Muscle layer of colon (tissue), 2 donors: ENCODE results near the gene NIFK.
"Not testable (repeated sequence)": the region's sequence is repeated elsewhere in the genome, so short reads cannot be mapped to it uniquely, and the experiment has no call there.

ENCODE experiments used
- H3K27ac ChIP-seq: one replicate; pipeline ENCODE4 v1.7.0; 2013; ENCODE audit warnings: low read depth, mild to moderate bottlenecking, low read length, moderate library complexity
- H3K27me3 ChIP-seq, 2 donors: one replicate each; pipeline ENCODE4 v1.7.0; 2013; ENCODE audit warnings: low read length in 2 of 2, mild to moderate bottlenecking in 2 of 2; ENCODE audit not compliant: insufficient read depth in 2 of 2, control insufficient read depth in 1 of 2
- H3K36me3 ChIP-seq: one replicate; pipeline ENCODE4 v1.7.0; 2013; ENCODE audit warnings: mild to moderate bottlenecking, low read length; ENCODE audit not compliant: insufficient read depth
- H3K4me1 ChIP-seq: one replicate; pipeline ENCODE4 v1.7.0; 2013; ENCODE audit warnings: mild to moderate bottlenecking, low read length; ENCODE audit not compliant: insufficient read depth
- H3K4me3 ChIP-seq, 2 donors: one replicate each; pipeline ENCODE4 v1.7.0; 2013; ENCODE audit warnings: low read length in 2 of 2, low read depth in 1 of 2, mild to moderate bottlenecking in 1 of 2, moderate library complexity in 1 of 2
- H3K9ac ChIP-seq: one replicate; pipeline ENCODE4 v1.7.0; 2013; ENCODE audit warnings: low read length
- H3K9me3 ChIP-seq: one replicate; pipeline ENCODE4 v1.7.0; 2013; ENCODE audit warnings: mild to moderate bottlenecking, low read length
- donor health status: abdominal sarcoma.
- donor health status: Adenocarcinoma of cecum.

Gene NIFK

DNA sequence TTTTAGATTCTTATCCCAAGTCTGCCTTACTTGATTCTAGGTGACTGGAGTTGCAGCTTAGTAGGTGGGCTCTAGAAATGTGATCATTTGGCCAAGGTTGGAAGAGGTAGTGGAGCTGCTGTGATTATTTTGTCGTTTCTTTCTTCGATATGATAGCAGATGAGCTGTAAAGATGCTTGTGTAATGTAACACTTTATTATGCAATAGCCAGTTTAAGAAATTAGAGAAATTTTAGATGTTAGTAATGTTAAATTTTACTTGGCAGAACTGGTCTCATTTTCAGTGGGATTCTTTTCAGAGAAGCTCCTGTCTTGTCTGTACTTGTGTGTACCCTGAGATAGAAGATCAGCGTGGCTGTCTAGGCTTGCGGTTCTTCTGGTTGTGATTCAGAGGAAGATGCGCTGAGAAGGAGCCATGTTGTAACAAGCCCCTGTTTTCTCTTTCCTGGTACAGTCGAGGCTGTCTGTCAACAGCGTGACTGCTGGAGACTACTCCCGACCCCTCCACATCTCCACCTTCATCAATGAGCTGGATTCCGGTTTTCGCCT is 28.1 kb upstream of the NIFK start:
- no peaks in the 10 kb centered on the region for H3K4me1 ChIP-seq
- H3K27ac ChIP-seq, result no peak overlapping the region
- H3K36me3 ChIP-seq, result peaks cover 66% of the 10 kb centered on the region
- no peaks in the 10 kb centered on the region for H3K27me3 ChIP-seq
- no peaks in the 10 kb centered on the region for H3K9me3 ChIP-seq
- H3K4me3 ChIP-seq, result no peak overlapping the region
- no peak overlapping the region for H3K9ac ChIP-seq

DNA sequence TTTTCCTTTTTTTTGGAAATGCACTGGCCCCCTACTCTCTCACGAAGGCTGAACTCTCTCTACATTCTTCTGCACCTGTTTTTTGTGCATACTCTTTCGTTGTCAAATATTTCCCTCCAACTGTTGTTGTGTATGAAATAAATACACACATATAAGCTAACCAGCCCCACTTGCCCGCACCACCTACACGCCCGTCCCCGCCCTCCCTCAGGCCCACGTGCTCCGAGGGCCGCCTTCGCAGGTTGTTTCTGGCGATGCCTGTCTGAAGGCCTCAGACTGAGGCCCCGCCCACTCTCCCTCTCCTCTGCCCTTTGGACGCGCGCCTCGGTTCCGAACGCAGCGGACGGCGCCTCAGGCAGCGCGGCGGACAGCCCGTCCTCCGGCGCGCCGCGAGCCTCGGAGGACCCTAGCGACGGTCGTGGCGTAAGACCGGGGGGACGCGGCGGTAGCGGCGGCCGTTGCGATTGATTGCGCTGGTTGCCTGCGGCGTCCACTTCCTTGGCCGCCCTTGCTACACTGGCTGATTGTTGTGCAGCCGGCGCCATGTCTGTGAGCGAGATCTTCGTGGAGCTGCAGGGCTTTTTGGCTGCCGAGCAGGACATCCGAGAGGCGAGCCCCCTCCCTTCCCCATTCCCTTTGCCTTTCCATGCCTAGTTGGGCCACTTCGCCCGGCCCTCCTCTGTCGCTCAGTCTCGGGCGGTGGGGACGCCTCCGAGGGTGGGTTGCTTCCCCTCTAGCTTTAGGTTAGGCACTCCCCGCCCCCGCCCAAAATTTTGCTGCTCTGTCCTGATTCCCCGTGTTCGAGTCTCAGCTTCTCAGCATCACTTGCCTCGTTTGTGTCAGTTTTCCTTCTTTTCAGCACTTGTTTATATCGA is 18.8 kb upstream of the NIFK start, which contains the start of gene TSN:
TSS of gene TSN (plus strand) at position 415 of the 875 bp plus-strand sequence. CDS start at position 544, 129 bp downstream.
- no peaks in the 10 kb centered on the region for H3K27me3 ChIP-seq
- no peaks in the 10 kb centered on the region for H3K9me3 ChIP-seq
- peak within 1 kb of the TSS; percentile 79 for H3K9ac ChIP-seq
- H3K27ac ChIP-seq, result peak within 1 kb of the TSS; percentile 91
- peaks cover 19% of the 10 kb centered on the region for H3K36me3 ChIP-seq
- H3K4me1 ChIP-seq, result peaks cover 10% of the 10 kb centered on the region
- peak within 1 kb of the TSS; percentile 99 to 100 for H3K4me3 ChIP-seq

DNA sequence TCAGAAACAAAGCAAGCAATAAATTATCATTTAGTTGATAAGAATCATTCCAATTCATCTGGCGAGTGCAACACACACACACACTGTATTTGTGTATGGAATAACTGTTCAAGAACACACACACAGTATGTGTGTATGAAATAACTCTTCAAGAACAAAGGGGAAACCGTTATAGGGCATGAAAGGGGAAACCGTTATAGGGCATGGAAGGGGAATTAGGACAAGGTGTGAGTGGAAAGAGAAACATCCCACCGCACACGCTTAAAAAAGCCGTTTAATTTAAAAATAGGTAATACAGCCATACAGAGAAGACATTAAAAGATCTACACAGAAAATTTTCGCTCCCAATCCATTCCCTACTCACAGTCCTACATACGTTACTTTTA is 18.2 kb upstream of the NIFK start:
- peaks cover 10% of the 10 kb centered on the region for H3K4me1 ChIP-seq
- peaks cover 15% of the 10 kb centered on the region for H3K36me3 ChIP-seq
- peak overlapping the region; percentile 99 to 100 for H3K4me3 ChIP-seq
- H3K9me3 ChIP-seq, result no peaks in the 10 kb centered on the region
- peak overlapping the region; percentile 78 for H3K27ac ChIP-seq
- H3K9ac ChIP-seq, result peak overlapping the region; percentile 26
- no peaks in the 10 kb centered on the region for H3K27me3 ChIP-seq

DNA sequence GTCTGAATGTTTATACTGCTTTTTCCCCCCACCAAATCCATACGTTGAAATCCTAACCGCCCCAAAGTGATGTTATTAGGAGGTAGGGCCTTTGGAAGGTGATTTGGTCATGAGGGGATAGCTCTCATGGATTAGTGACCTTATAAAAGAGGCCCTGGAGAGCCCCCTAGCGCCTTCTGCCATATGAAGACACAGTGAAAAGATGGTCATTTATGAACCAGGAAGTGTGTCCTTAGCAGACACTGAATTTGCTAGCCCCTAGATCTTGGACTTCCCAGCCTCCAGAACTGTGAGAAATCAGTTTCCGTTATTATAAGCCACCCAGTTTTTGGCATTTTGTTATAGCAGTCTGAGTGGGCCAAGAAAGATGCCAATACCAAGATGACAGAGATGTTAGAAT is 11.5 kb upstream of the NIFK start:
- Histone ChIP-seq H3K4me3 (no peak overlapping the region), H3K4me1 (no peaks in the 10 kb centered on the region), H3K36me3 (no peaks in the 10 kb centered on the region)

DNA sequence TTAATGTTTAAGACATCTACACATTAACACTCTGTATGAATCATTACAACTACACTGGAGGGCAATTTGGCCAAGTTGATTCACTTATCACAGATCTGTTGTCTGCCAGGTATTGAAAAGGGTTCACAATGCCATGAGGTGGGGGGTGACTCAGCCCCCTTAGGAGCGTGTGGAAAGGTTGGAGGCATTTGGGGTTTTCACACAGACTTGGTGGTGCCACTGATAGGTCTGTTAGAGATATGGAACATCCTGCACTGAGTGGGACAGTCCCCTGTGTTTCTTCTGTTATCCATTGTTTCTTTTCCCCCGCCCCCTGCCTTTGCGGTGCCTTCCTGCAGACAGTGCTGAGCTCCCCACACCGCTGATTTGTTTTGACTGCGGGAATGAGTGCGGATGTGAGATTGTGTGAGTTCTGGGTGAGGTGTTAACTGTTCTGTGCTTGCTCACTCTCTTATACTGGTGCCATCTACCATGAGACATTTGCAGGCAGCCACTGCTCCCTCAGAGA is 9.4 kb upstream of the NIFK start:
- H3K36me3 ChIP-seq, result no peaks in the 10 kb centered on the region
- no peaks in the 10 kb centered on the region for H3K9me3 ChIP-seq
- H3K4me3 ChIP-seq, result no peak overlapping the region
- H3K9ac ChIP-seq, result no peak overlapping the region
- H3K27me3 ChIP-seq, result no peaks in the 10 kb centered on the region
- no peaks in the 10 kb centered on the region for H3K4me1 ChIP-seq
- H3K27ac ChIP-seq, result no peak overlapping the region

More for the DNA sequence above, 11.5 kb upstream of the NIFK start:
- H3K9me3 ChIP-seq, result no peaks in the 10 kb centered on the region
- H3K27ac ChIP-seq, result no peak overlapping the region
- H3K27me3 ChIP-seq, result no peaks in the 10 kb centered on the region
- H3K9ac ChIP-seq, result no peak overlapping the region

DNA sequence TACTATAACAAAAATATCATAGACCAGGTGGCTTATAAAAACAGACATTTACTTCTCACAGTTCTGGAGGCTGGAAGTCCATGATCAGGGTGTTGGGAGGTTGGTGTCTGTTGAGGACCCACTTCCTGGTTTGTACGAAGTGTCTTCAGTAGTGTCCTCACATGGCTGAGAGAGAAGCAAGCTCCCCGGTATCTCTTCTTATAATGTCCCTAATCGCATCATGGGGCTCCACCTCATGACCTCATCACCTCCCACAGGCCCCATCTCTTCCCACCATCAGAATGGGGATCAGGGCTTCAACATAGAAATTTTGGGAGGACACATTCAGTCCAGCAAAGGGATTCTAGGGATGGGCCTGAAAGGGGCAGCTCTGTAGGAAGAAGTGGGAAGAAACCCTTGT is 4.8 kb upstream of the NIFK start:
- Histone ChIP-seq H3K4me3 (no peak overlapping the region), H3K27ac (no peak overlapping the region), H3K9me3 (no peaks in the 10 kb centered on the region), H3K27me3 (no peaks in the 10 kb centered on the region), H3K4me1 (peaks cover 4% of the 10 kb centered on the region), H3K36me3 (no peaks in the 10 kb centered on the region), H3K9ac (no peak overlapping the region)

DNA sequence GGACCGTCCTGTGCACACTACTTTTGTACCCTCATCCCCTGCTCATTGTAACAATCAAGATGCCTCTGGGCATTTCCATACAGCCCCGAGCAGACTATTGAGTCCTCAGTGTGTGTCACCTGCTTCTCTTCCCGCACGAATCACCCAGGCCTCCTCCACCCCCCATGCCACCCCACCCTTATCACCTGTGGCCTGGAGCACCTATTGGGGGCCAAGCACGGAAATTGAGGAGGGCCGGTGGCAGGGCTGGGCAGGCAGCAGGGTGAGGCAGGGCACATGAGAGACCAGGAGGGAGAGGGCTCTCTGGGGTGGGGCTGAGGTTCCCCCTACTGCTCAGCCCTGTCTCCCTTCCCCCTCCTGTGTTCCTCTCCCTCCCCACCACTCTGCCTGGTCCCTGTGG is 4.3 kb upstream of the NIFK start:
- Histone ChIP-seq H3K27me3 (no peaks in the 10 kb centered on the region), H3K9ac (no peak overlapping the region), H3K4me3 (no peak overlapping the region), H3K27ac (no peak overlapping the region), H3K9me3 (no peaks in the 10 kb centered on the region), H3K36me3 (no peaks in the 10 kb centered on the region), H3K4me1 (peaks cover 4% of the 10 kb centered on the region)

DNA sequence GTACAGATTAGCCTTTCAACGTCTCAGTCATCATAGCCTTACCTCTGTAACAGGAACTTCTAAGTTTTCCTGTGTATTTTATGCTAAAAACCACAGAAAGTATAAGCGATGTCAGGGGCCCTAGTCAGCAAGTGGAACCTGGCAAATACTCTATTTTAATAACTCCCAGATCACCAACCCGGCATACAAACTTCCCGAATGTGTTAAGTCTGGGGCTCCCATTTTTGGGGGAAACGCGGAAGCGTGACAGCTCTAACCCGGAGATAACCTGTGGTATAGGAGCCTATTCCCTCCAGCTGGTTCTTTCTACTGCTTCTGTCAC is 574 bp downstream of the NIFK start:
- Histone ChIP-seq H3K27me3 (no peaks in the 10 kb centered on the region), H3K4me3 (peak overlapping the region; percentile 91 to 95), H3K4me1 (peaks cover 8% of the 10 kb centered on the region), H3K9ac (peak overlapping the region; percentile 88), H3K27ac (peak overlapping the region; percentile 85), H3K9me3 (no peaks in the 10 kb centered on the region), H3K36me3 (peaks cover 19% of the 10 kb centered on the region)

DNA sequence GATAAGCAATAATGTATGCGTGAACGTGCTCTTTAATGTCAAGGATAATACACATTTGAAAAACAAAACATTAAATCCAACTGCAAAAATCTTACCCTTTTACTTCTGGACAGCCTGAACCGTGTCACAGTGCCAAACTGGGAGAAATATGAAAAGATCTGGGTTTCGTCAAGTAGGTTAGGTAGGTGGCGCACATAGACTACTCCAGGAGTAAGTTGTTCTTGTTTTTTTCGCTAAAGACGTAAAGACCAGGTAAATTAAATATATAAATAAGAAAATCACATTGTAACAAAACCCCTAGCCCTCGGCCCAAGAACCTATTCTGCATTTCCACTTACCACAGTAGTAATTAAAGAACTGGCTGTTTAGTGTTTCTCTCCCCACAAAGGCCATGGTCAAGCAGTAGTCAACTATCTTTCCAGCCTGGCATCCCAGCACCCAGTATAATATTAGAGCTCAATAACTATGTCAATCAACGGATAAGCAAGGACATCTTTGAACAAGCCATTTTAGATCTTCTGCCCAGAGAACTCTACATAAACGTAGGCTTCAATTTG is 1.1 kb downstream of the NIFK start:
- H3K4me1 ChIP-seq, result peaks cover 8% of the 10 kb centered on the region
- no peaks in the 10 kb centered on the region for H3K27me3 ChIP-seq
- peaks cover 23% of the 10 kb centered on the region for H3K36me3 ChIP-seq
- peak overlapping the region; percentile 88 for H3K9ac ChIP-seq
- H3K9me3 ChIP-seq, result no peaks in the 10 kb centered on the region
- H3K4me3 ChIP-seq, result peak overlapping the region; percentile 91 to 95
- H3K27ac ChIP-seq, result peak overlapping the region; percentile 85

DNA sequence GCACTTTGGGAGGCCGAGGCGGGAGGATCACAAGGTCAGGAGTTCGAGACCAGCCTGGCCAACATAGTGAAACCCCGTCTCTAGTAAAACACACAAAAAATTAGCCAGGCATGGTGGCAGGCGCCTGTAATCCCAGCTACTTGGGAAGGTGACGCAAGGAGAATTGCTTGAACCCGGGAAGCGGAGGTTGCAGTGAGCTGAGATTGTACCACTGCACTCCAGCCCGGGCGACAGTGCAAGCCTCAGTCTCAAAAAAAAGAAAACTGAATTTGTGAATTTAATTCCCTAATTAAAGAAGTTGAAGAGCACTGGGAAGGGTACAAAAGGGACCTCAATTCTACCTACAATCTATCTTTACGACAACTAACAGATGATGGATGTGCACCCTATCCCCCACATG is 2.1 kb downstream of the NIFK start:
- peaks cover 30% of the 10 kb centered on the region for H3K36me3 ChIP-seq
- H3K4me3 ChIP-seq, H3K27ac ChIP-seq, H3K27me3 ChIP-seq, H3K9me3 ChIP-seq, H3K4me1 ChIP-seq, H3K9ac ChIP-seq: not testable (repeated sequence)

DNA sequence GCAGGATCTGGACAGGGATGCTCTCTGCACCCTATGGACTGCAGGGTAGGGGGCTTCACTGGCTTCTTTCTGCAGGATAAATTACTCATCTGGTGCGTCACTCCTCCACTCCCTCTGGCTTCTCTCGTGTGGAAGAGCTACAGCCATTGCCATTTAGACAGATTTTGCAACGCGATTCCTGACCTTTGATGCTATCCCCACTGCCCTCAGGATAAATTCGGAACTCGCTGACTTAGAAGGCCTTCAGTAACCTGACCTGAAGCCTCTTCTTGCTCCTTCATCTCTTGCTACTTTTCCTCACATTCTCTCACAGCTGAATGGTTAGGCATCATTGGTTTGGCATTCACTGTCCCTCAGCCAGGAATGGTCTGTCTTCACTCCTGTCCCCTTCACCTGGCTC is 5.3 kb downstream of the NIFK start:
- peaks cover 3% of the 10 kb centered on the region for H3K4me1 ChIP-seq
- no peaks in the 10 kb centered on the region for H3K27me3 ChIP-seq
- no peaks in the 10 kb centered on the region for H3K9me3 ChIP-seq
- H3K9ac ChIP-seq, result no peak overlapping the region
- H3K27ac ChIP-seq, result no peak overlapping the region
- H3K36me3 ChIP-seq, result peaks cover 43% of the 10 kb centered on the region
- H3K4me3 ChIP-seq, result no peak overlapping the region
